D721Med (cell line): Measurements from ENCODE around the gene TMPRSS11D.
A peak's percentile ranks its signal among the peaks of the same experiment; 100 is the strongest.

ENCODE experiments used
- DNase-seq: peaks from one replicate; pipeline ENCODE4 v3.0.0; 2011; ENCODE audit warnings: low spot score; ENCODE audit not compliant: insufficient read length
- FAIRE-seq: peaks from 2 replicates; lab custom pipeline; 2011; peaks lifted over from hg19 to GRCh38; lab: Jason Lieb, UNC
- CTCF ChIP-seq: IDR thresholded peaks from 2 replicates; pipeline ENCODE4 v1.5.1; 2012; ENCODE audit warnings: mild to moderate bottlenecking, control low read depth; ENCODE audit not compliant: insufficient read depth; ENCODE audit errors: missing control alignments

The TMPRSS11D gene

GRCh38 chr4:67909905-67910584 lies 26.2 kb upstream of the TMPRSS11D start:
- DNase-seq (no peak), FAIRE-seq (peak; percentile 74)
- peak; percentile 49 for TF ChIP-seq CTCF

GRCh38 chr4:67907650-67908049 lies 23.8 kb upstream of the TMPRSS11D start:
- no peak for FAIRE-seq
- DNase-seq: no peak
- no peak for TF ChIP-seq CTCF

GRCh38 chr4:67899096-67899495 lies 15.3 kb upstream of the TMPRSS11D start:
- no peak for TF ChIP-seq CTCF
- DNase-seq (no peak), FAIRE-seq (no peak)

- no peak for DNase-seq
- TF ChIP-seq CTCF: no peak
- no peak for FAIRE-seq
Observed at GRCh38 chr4:67897686-67898085, 13.9 kb upstream of the TMPRSS11D start.

- no peak for TF ChIP-seq CTCF
- FAIRE-seq (no peak), DNase-seq (no peak)
Observed at GRCh38 chr4:67896421-67897065, 12.7 kb upstream of the TMPRSS11D start.

GRCh38 chr4:67894659-67895058 lies 10.9 kb upstream of the TMPRSS11D start:
- DNase-seq: no peak
- no peak for FAIRE-seq
- TF ChIP-seq CTCF: no peak

GRCh38 chr4:67892905-67893304 lies 9.1 kb upstream of the TMPRSS11D start:
- FAIRE-seq: no peak
- DNase-seq: no peak
- TF ChIP-seq CTCF: no peak
